Amygdala (tissue), 56 donors: ENCODE results near the gene SLC35A3.
"Not testable (repeated sequence)": the region's sequence is repeated elsewhere in the genome, so short reads cannot be mapped to it uniquely, and the experiment has no call there.

ENCODE experiments used
- DNase-seq, 56 donors: peaks; one replicate each; lab custom pipeline; 2025; lab: John Stamatoyannopoulos, UW

Gene SLC35A3

GRCh38 chr1:99969729-99970621 lies at the start of gene SLC35A3:
SLC35A3 (plus strand) TSS chr1:99969996; CDS start chr1:99993555, 23,559 bp downstream.
- peak in 54 of 56 donors; percentile 6 to 83 (median 65) for DNase-seq

GRCh38 chr1:99934801-99935200 lies 35.0 kb upstream of the SLC35A3 start:
- no peak for DNase-seq

GRCh38 chr1:99935534-99935933 lies 34.3 kb upstream of the SLC35A3 start:
- DNase-seq, result no peak

- DNase-seq, result no peak
Observed at GRCh38 chr1:99936071-99936470, 33.7 kb upstream of the SLC35A3 start.

- no peak for DNase-seq
Observed at GRCh38 chr1:99942723-99943122, 27.1 kb upstream of the SLC35A3 start.

GRCh38 chr1:99943223-99943794 lies 26.5 kb upstream of the SLC35A3 start:
- DNase-seq, result no peak

GRCh38 chr1:99944192-99944591 lies 25.6 kb upstream of the SLC35A3 start:
- no peak for DNase-seq

- DNase-seq, result no peak
Observed at GRCh38 chr1:99945174-99945573, 24.6 kb upstream of the SLC35A3 start.

GRCh38 chr1:99950486-99950885 lies 19.3 kb upstream of the SLC35A3 start:
- no peak for DNase-seq

GRCh38 chr1:99952522-99952921 lies 17.3 kb upstream of the SLC35A3 start:
- no peak for DNase-seq

- DNase-seq, result no peak
Observed at GRCh38 chr1:99955375-99955774, 14.4 kb upstream of the SLC35A3 start.

- no peak for DNase-seq
Observed at GRCh38 chr1:99956755-99957154, 13.0 kb upstream of the SLC35A3 start.

GRCh38 chr1:99957818-99958217 lies 12.0 kb upstream of the SLC35A3 start:
- DNase-seq, result no peak

GRCh38 chr1:99959189-99959705 lies 10.5 kb upstream of the SLC35A3 start:
- DNase-seq, result not testable (repeated sequence)

- DNase-seq, result not testable (repeated sequence)
Observed at GRCh38 chr1:99960260-99960659, 9.5 kb upstream of the SLC35A3 start.

GRCh38 chr1:99963041-99963795 lies 6.6 kb upstream of the SLC35A3 start:
- DNase-seq, result no peak

- DNase-seq, result no peak
Observed at GRCh38 chr1:99964806-99965205, 5.0 kb upstream of the SLC35A3 start.

GRCh38 chr1:99965646-99966375 lies 4.0 kb upstream of the SLC35A3 start:
- no peak for DNase-seq

- no peak for DNase-seq
Observed at GRCh38 chr1:99968214-99968613, 1.6 kb upstream of the SLC35A3 start.

GRCh38 chr1:99969260-99969728 lies 502 bp upstream of the SLC35A3 start:
- DNase-seq, result peak in 1 of 56 donors; percentile 35
